Gastroesophageal sphincter (tissue), 3 donors: ENCODE measurements around the gene FSTL5.

Source experiments
- EP300 ChIP-seq: sonication (generic); formaldehyde crosslinking; IDR thresholded peaks from one replicate; pipeline ENCODE4 v1.6.1; 2017; ENCODE audit warnings: antibody characterized with exemption, mild to moderate bottlenecking
- POLR2A ChIP-seq, 2 donors: fragments of 450-650 bp; IDR thresholded peaks; one replicate each; pipeline ENCODE4 v1.6.1; 2017; ENCODE audit warnings: antibody characterized with exemption in 2 of 2, mild to moderate bottlenecking in 2 of 2, moderate library complexity in 1 of 2
- POLR2AphosphoS5 ChIP-seq: sonication (generic); formaldehyde crosslinking; IDR thresholded peaks from one replicate; pipeline ENCODE4 v1.6.1; 2017; ENCODE audit warnings: antibody characterized with exemption
- TF ChIP-seq, protein P1 (sequence below), 4 experiments: fragments of 200-600 bp in 2 of 4; fragments of 450-650 bp in 2 of 4; sonication (generic) in 1 of 4; IDR thresholded peaks; one replicate each; pipeline ENCODE4 v1.5.1; 2017 to 2019; ENCODE audit warnings: antibody characterized with exemption in 4 of 4, mild to moderate bottlenecking in 2 of 4, moderate library complexity in 2 of 4

DNA sequence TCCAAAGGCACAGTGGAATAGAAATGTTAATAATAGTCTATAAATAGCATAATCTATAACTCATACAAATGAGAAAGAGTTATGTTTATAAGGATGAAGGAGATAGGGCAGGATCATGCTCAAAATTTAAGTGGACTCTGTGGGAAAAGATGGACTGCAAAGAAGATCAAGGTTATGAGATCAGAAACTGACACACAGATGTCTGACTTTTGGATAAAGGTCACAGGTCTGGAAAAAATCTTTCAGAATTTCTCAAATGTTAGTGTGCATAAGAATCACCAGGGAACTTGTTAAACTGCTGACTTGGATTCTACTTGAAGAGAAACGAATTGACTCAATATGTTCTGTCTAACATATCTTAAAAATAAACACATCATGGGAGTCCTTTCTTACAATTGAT lies 104.1 kb downstream of the FSTL5 start:
- TF ChIP-seq POLR2A (IDR thresholded peaks at IDR 0.05) = no peak
- TF ChIP-seq, protein P1, sequence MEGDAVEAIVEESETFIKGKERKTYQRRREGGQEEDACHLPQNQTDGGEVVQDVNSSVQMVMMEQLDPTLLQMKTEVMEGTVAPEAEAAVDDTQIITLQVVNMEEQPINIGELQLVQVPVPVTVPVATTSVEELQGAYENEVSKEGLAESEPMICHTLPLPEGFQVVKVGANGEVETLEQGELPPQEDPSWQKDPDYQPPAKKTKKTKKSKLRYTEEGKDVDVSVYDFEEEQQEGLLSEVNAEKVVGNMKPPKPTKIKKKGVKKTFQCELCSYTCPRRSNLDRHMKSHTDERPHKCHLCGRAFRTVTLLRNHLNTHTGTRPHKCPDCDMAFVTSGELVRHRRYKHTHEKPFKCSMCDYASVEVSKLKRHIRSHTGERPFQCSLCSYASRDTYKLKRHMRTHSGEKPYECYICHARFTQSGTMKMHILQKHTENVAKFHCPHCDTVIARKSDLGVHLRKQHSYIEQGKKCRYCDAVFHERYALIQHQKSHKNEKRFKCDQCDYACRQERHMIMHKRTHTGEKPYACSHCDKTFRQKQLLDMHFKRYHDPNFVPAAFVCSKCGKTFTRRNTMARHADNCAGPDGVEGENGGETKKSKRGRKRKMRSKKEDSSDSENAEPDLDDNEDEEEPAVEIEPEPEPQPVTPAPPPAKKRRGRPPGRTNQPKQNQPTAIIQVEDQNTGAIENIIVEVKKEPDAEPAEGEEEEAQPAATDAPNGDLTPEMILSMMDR (IDR thresholded peaks at IDR 0.05) = no peak
- no peak for TF ChIP-seq POLR2AphosphoS5
- no peak for TF ChIP-seq EP300
